ENCODE results near the gene KLF11. TPM values are rescaled to one million over a fixed set of nuclear protein-coding genes. Genes with fewer than 3 reads are reported as not detected.

KLF11 gene
- total RNA-seq, 1 donor from 2014 or later = 21.1 TPM

DNA sequence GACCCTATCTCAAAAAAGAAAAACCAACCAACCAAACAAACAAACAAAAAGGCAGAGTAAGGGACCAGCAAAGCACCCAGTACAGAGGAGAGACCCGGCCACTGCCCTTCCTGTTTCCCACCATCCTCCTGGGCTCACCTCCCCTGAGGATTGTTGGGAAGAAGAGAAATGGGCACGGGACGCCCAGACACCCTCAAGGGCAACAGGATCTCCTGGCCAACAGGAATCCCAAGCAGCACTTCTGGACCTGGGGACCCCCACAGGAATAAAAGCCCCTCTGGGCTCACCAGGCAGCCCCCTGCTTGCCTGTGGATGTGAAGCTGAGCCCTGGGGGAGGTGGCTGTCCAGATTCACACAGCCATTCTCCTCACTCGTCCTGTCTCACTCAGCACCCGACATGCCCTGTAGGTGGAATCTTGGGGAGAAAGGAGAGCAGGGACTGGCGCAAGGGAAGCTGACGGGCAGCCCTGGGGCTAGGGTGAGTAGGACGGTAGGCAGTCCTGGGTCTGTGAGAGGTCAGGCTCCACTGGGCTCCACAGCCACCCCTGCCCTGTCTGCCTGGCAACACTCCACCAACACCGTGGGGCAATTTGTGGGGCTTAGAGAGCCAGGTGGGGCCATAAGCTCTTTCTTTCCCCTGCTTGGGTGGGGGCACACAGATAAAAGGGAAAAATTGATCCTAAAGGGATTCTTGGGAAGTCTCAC lies 18.0 kb downstream of the KLF11 start:
- no peak for DNase-seq
- peaks cover 3% of the 10 kb centered on the region for H3K9me3 Mint-ChIP-seq (ENCODE audit: unreplicated experiment)
- no peaks in the 10 kb centered on the region for H3K36me3 Mint-ChIP-seq (ENCODE audit: unreplicated experiment)
- peaks cover 2% of the 10 kb centered on the region for H3K27me3 Mint-ChIP-seq (ENCODE audit: unreplicated experiment)
- no peak for TF ChIP-seq CTCF (IDR thresholded peaks at IDR 0.05; ENCODE audit: partially characterized antibody, unreplicated experiment)
- peaks cover 5% of the 10 kb centered on the region for H3K4me1 Mint-ChIP-seq (ENCODE audit: low read depth, unreplicated experiment)
- H3K4me3 Mint-ChIP-seq (ENCODE audit: unreplicated experiment) = no peak overlapping the region
- H3K27ac Mint-ChIP-seq (ENCODE audit: unreplicated experiment) = no peak overlapping the region

DNA sequence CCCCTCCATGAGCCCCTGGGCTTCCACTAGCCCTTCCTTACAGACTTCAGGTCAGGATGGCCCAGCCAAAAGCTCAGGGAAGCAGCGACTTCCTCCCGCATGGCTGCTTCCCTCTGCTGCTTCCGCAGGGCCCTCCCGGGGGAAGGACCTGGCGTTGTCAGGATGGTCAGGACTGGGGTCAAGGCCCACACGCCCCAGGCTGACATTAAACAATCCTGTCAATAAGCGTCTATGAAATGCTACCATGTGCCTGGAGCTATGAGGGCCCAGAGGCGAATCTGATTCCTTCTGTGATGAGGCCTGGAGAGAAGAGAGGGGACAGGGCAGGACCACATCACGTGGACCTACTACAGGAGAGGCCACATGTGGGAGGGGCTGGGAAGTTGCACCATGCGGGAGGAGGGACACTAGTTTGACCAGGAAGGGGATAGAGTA lies 19.6 kb downstream of the KLF11 start:
- H3K4me1 Mint-ChIP-seq (ENCODE audit: low read depth, unreplicated experiment) = no peaks in the 10 kb centered on the region
- peaks cover 2% of the 10 kb centered on the region for H3K27me3 Mint-ChIP-seq (ENCODE audit: unreplicated experiment)
- no peaks in the 10 kb centered on the region for H3K9me3 Mint-ChIP-seq (ENCODE audit: unreplicated experiment)
- TF ChIP-seq CTCF (IDR thresholded peaks at IDR 0.05; ENCODE audit: partially characterized antibody, unreplicated experiment) = no peak
- DNase-seq = no peak
- H3K27ac Mint-ChIP-seq (ENCODE audit: unreplicated experiment) = no peak overlapping the region
- H3K36me3 Mint-ChIP-seq (ENCODE audit: unreplicated experiment) = peaks cover 4% of the 10 kb centered on the region
- no peak overlapping the region for H3K4me3 Mint-ChIP-seq (ENCODE audit: unreplicated experiment)

DNA sequence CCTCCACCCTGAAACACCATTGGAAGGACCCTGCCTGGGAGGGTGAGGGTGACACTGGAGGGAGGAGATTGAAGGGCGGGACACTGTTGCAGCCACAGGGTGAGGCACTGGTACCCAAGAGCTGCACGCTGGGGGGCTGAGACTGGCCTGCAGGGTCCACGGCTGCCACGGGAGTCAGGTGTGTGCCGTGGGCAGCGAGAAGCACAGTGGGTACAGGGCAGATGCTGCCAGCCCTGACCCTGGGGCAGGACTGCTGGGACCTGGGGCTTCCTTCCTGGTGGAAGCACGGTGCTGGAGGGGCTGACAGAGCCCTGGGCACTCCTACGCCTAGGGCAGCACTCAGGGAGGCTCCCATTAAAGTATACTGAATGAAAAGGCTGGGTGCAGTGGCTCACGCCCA lies 20.2 kb downstream of the KLF11 start:
- TF ChIP-seq CTCF (IDR thresholded peaks at IDR 0.05; ENCODE audit: partially characterized antibody, unreplicated experiment) = no peak
- Mint-ChIP-seq H3K27ac (ENCODE audit: unreplicated experiment) (no peak overlapping the region), H3K9me3 (ENCODE audit: unreplicated experiment) (peaks cover 3% of the 10 kb centered on the region), H3K27me3 (ENCODE audit: unreplicated experiment) (peaks cover 2% of the 10 kb centered on the region), H3K36me3 (ENCODE audit: unreplicated experiment) (peaks cover 7% of the 10 kb centered on the region), H3K4me1 (ENCODE audit: low read depth, unreplicated experiment) (no peaks in the 10 kb centered on the region), H3K4me3 (ENCODE audit: unreplicated experiment) (no peak overlapping the region)
- no peak for DNase-seq

DNA sequence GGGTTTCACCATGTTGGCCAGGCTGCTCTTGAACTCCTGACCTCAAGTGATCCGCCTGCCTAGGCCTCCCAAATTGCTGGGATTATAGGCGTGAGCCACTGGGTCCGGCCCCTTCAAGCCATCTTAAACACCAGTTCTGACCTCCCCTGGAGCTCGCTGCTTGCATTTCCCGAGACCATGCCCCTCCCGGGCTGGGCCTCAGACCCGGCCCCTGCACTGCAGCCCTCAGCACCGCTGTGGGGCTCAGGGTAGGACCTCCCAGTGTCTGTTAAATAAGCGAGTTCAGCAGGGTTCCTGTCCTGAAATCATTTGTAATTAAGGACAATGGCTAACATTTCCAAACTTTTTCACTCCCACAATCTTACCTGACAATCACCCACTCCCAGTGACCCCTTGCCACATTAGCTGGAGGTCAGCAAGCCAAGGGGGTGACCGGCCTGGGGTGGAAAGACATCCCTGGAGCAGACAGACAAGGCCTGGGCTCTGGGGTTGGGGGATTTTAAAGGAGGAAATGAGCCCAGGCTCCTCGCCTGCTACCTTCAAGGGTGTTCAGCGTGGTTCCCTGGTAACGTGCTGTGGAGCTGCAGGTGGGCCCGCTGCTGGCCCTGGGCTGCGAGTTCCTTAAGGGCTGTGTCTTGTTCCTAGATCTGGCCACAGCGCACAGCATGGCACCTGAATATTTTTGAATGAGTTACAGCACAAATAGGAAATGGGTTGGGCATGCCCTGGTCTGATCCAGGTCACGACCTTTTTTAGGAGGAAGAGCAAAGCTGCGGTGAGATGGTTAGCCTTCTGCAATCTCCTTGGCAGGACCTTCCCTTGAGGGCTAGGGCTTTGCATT lies 21.8 kb downstream of the KLF11 start:
- no peak overlapping the region for H3K27ac Mint-ChIP-seq (ENCODE audit: unreplicated experiment)
- H3K36me3 Mint-ChIP-seq (ENCODE audit: unreplicated experiment) = peaks cover 7% of the 10 kb centered on the region

More for the DNA sequence above, 21.8 kb downstream of the KLF11 start:
- Mint-ChIP-seq H3K9me3 (ENCODE audit: unreplicated experiment) (peaks cover 3% of the 10 kb centered on the region), H3K27me3 (ENCODE audit: unreplicated experiment) (peaks cover 2% of the 10 kb centered on the region), H3K4me1 (ENCODE audit: low read depth, unreplicated experiment) (no peaks in the 10 kb centered on the region), H3K4me3 (ENCODE audit: unreplicated experiment) (no peak overlapping the region)
- no peak for TF ChIP-seq CTCF (IDR thresholded peaks at IDR 0.05; ENCODE audit: partially characterized antibody, unreplicated experiment)
- no peak for DNase-seq

All from glutamatergic neuron (in vitro differentiated cells).